Astrocyte of the spinal cord (primary cell): ENCODE results near the gene TBC1D22A.

Experiments used
- DNase-seq: peaks from one replicate; pipeline ENCODE4 v3.0.0; 2011; ENCODE audit warnings: low read depth, low spot score
- H3K4me3 ChIP-seq: 2 replicates; pipeline ENCODE4 v1.5.1; 2011; ENCODE audit warnings: low read depth, mild to moderate bottlenecking, low read length, moderate library complexity
- in situ Hi-C: cut with HindIII; loops from 2 replicates; pipeline ENCODE4 v1.10.0; 2017; ENCODE audit warnings: low sequenced_read_pairs
- TF ChIP-seq, protein P1 (sequence below): IDR thresholded peaks from 2 replicates; pipeline ENCODE4 v1.5.1; 2012; ENCODE audit warnings: low read depth, mild to moderate bottlenecking, low read length, inconsistent platforms

The TBC1D22A gene

DNA sequence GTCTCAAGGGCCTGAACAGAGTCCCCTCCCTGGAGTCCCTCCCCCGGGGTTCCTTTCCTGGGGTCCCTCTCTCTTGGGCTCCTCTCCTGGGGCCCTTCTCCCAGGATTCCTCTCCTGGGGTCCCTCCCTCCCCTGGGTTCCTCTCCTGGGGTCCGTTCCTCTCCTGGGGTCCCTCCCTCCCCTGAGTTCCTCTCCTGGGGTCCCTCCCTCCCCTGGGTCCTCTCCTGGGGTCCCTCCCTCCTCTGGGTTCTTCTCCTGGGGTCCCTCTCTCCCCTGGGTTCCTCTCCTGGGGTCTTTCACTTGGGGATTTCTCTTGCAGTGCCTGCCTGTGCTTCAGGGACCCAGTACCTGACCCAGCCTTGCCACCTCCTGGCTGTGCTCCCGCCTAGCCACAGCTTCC is 386.1 kb downstream of the TBC1D22A start:
- TF ChIP-seq, protein P1, sequence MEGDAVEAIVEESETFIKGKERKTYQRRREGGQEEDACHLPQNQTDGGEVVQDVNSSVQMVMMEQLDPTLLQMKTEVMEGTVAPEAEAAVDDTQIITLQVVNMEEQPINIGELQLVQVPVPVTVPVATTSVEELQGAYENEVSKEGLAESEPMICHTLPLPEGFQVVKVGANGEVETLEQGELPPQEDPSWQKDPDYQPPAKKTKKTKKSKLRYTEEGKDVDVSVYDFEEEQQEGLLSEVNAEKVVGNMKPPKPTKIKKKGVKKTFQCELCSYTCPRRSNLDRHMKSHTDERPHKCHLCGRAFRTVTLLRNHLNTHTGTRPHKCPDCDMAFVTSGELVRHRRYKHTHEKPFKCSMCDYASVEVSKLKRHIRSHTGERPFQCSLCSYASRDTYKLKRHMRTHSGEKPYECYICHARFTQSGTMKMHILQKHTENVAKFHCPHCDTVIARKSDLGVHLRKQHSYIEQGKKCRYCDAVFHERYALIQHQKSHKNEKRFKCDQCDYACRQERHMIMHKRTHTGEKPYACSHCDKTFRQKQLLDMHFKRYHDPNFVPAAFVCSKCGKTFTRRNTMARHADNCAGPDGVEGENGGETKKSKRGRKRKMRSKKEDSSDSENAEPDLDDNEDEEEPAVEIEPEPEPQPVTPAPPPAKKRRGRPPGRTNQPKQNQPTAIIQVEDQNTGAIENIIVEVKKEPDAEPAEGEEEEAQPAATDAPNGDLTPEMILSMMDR, result no peak
- in situ Hi-C loops, result no loop called here
- H3K4me3 ChIP-seq, result no peak overlapping the region
- no peak for DNase-seq

- no peak overlapping the region for H3K4me3 ChIP-seq
- TF ChIP-seq, protein P1, result no peak
- in situ Hi-C loops, result no loop called here
- no peak for DNase-seq
Observed at GRCh38 chr22:47148956-47149728, 386.7 kb downstream of the TBC1D22A start.

DNA sequence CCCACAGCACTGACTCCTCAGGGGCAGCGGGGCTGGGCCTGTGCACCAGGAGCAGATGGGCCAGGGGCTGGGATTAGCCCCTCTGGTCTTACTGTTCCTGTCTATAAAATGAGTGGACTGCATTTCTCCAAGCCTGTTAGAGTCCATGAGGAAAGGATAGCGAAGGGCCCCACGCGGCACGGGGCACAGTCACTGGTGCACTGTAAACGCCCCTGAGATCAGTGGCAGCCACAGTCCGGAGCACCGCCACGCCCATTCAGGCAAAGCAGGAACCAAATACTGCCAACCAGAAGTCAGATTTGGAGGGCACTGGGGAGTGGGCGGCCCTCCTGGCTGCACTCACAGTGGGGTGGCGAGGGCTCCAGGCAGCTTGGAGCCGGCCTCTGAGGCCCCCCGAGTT is 387.5 kb downstream of the TBC1D22A start:
- no peak overlapping the region for H3K4me3 ChIP-seq
- in situ Hi-C loops, result no loop called here
- DNase-seq, result no peak
- TF ChIP-seq, protein P1, result no peak

DNA sequence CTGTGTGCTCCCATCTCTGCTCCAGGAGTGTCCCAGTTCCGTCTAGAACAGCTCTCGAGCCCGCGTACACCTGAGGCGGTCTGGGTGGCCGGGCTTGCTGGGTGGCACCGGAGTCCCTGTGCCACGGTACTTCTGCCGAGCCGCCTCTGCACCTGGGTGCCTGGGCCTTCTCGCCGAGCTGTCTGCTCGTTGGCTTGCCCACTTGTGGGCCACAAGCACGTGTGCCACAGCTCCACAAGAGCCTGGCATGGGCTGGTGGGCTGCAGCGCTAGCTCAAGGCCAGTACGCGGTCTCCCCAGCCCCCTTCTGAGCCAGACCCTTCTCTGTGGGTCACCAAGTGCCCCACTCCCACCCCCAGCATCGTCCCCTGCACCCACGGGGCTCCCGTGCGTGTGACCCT is 388.0 kb downstream of the TBC1D22A start:
- in situ Hi-C loops, result no loop called here
- DNase-seq, result no peak
- TF ChIP-seq, protein P1, result no peak
- no peak overlapping the region for H3K4me3 ChIP-seq

DNA sequence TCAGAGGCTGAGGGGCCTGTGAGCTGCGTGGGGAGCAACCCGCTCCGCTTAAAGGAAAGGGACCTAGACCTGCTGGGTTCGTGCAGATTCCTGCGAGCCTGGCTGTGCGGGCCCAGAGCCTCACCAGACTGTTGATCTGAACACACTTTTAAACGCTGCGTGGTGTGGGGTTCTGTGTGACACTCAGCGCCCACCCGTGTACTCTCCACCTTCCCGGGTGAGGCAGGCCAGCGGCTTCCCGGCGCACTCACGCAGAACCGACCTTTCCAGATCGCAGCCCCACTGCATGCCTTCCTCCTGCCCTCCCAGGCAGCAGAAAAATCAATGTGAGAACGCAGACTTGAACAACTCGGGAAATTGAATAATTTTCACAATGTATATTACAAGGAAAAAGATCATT is 388.6 kb downstream of the TBC1D22A start:
- no peak for DNase-seq

DNA sequence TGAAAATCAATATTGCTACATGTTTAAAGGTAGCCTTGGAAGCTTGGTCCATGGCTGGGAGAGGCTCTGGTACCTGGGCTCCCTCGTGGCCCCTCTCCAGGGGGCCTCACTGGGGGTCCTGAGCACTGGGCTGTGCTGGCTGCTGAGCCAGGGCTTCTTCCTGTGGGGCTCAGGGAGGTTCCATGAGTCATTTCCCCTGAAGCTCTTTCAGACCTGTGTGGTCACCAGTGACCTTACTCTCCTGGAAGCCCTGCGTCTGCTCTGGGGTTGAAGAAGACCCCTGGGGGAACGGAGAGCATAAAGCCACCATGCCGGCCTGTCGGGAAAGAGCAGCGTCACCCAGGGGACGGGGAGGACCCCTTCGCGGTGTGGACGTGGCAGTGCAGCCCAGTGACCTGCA is 389.0 kb downstream of the TBC1D22A start:
- in situ Hi-C loops, result no loop called here
- DNase-seq, result peak; percentile 52
- TF ChIP-seq, protein P1, result no peak
- H3K4me3 ChIP-seq, result no peak overlapping the region

More for the DNA sequence above, 388.6 kb downstream of the TBC1D22A start:
- in situ Hi-C loops, result no loop called here
- no peak overlapping the region for H3K4me3 ChIP-seq
- TF ChIP-seq, protein P1, result no peak
